EH (cell line): ENCODE measurements around the gene PNPLA7.
A peak's percentile ranks its signal among the peaks of the same experiment; 100 is the strongest.
"Not testable (repeated sequence)": the region's sequence is repeated elsewhere in the genome, so short reads cannot be mapped to it uniquely, and the experiment has no call there.

ENCODE experiments used
- DNase-seq: peaks from one replicate; pipeline ENCODE4 v3.0.0-alpha.2; 2015; ENCODE audit warnings: low read depth

PNPLA7 gene

DNA sequence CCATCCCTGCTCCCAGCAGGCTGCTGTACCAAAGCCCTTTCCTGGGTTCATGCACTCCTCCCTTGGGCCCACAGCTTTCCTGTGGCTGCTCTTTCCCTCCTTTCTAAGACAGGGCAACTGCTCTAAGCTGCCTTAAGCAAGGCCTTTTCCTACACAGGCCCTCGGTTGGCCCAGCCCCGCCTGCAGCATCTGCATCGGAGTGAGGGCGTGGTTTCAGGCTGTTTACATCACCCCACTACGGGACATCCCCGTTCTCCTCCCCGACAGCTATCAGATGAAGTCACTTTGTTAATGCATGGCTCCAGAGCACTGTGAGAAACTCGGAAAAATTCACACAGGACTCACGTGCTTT lies 25.1 kb upstream of the PNPLA7 start:
- no peak for DNase-seq

DNA sequence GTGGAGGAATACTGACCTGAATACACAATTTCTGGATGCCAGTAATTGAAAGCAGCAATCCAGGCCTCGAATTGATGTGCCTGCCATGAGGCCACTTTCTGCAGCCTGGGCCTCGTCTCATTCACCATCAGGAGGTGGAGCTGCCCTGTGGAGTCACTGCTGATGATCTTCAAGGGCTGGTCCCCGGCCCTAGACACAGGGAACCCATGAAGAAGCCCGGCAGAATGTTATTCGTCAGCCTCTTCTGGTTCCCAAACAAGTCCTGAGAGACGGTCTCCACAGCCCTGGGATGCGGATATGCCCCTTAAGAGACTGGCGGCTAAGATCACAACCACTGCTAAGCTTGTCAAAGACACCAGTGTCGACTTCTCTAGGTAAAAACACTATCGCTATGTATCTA lies 24.0 kb upstream of the PNPLA7 start:
- DNase-seq: no peak

DNA sequence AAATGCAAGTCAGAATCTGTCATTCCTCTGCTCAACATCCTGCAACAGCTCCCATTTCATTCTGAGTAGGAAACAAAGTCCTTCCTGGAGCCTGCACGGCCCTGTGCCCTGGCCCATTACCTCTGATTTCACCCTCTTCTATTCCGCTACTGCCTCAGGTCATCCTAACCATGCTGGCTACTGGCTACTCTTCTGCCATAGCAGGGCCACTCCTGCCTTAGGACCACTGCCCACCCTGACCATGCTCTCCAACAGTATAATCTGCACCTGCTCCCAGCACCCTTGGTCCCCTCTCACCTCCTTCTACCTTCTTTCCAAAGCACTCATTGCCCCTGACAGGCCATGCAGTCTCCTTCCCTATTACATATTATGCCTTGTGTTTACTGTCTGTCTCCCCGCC lies 20.4 kb upstream of the PNPLA7 start:
- no peak for DNase-seq

DNA sequence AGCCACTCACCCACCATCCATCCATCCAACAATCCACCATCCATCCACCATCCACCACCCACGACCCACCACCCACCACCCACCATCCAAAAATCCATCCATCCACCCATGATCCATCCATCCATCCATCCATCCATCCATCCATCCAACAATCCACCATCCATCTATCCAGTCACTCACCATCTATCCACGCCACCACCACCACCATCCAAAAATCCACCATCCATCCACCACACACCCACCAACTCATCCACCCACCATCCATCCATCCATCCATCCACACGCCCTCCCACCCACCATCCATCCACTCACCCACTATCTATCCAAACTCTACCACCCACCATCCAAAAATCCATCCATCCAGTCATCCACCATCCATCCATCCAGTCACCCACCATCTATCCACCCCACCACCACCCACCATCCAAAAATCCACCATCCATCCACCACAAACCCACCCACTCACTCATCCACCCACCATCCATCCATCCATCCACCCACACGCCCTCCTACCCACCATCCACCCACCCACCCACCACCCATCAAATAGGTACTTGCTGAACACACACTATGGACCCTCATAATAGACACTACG lies 19.5 kb upstream of the PNPLA7 start:
- no peak for DNase-seq

DNA sequence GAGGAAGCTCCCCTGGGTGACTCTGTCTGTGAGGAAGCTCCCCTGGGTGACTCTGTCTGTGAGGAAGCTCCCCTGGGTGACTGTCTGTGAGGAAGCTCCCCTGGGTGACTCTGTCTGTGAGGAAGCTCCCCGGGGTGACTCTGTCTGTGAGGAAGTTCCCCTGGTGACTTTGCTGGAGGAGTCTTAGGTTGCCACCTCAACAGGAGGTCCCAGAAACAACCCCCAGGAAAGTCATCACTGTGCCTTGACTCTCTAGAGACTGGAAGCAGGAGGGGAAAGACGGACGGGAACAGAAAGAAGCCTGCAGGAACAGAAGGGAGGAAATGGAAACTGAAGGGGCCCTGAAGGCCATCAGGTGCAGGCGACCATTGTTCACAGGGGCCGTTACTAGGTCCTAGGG lies 18.2 kb upstream of the PNPLA7 start:
- not testable (repeated sequence) for DNase-seq

DNA sequence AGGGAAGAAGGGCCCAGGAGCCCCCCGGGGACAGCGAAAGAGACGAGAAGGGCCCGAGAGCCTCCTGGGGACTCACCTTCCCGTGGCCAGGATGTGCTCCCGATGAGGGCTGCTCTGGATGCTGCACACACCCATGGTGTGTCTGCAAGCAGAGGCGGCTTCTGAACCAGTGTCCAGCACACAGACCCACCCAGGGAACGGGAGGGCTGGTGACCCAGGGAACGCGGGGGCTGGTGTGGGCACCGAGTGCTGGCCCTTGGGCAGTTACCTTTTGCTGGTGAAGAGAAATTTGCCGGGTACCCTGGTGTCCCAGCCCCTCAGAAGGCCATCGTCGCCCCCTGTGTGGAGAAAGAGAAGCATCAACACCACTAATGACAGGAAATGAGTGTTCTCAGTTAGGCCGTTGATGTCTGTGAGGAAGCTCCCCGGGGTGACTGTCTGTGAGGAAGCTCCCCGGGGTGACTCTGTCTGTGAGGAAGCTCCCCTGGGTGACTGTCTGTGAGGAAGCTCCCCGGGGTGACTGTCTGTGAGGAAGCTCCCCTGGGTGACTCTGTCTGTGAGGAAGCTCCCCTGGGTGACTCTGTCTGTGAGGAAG lies 14.7 kb upstream of the PNPLA7 start:
- DNase-seq: no peak

DNA sequence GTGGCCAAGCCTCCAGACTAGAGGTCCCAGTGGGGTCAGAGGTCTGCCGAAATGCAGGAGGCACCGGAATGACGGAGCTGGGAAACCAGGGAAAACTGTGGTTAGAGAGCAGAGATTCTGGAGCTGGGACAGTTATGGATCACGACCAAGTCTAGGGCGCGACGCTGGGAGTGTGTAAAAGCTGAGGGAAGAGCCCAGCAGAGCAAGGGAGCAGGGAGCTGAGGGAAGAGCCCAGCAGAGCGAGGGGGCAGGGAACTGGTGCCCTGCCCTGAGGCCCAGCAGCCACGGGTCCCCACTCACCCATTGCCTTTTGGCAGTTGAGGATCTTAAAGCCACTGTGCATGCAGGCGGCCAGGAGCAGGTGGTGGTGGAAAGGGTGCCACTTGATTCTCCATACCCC lies 13.9 kb upstream of the PNPLA7 start:
- DNase-seq: no peak

DNA sequence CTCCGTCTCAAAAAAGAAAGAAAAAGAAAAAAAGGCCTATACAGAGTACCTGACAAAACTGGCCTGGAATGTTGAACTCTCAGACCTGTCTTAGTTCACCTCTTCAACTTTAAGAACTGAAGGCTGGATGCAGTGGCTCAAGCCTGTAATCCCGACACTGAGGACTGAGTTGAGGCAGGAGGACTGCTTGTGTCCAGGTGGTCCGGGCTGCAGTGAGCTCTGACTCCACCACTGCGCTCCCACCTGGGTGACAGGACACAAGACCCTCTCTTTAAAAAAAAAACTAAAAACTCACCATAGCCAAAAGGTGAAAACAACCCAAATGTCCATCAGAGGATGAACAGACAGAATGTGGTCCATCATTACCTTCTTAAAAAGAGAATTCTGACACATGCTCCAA lies 7.9 kb upstream of the PNPLA7 start:
- DNase-seq: no peak

DNA sequence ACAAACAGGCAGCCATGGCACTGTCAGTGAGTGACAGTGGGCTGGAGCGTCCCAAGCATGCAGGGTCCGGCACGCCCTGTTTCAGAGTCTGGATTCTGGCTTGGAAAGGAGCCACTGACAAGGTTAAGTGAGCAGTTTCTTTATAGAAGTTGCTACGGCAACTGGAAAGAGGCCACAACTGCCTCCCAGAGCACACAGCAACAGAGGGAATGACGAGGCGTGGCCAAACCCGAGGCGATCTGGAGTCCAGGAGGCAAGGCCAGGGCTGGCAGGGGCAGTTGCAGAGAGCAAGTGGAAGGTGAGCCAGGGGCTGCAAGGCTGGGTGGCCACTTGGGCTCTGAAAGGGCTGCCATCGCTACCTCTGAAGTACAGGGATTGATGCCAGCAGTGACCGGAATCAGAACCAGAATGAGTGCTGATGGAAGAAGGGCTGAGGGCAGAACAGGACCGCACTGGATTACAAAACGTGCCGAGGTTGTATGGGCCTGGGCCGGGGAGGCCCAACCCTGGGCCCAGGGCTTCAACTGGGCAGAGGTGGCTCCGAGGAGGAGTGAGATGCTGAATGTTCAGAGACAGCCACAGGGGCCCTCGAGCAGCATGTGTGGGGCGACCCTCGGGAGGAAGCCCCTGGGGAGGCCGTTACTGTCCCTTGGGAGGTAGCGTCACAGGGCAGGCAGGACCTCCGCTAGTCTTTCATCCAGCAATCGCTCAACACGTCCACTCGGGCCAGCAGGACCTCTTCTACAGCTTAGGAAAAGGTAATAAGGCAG lies 6.1 kb upstream of the PNPLA7 start:
- DNase-seq: no peak

DNA sequence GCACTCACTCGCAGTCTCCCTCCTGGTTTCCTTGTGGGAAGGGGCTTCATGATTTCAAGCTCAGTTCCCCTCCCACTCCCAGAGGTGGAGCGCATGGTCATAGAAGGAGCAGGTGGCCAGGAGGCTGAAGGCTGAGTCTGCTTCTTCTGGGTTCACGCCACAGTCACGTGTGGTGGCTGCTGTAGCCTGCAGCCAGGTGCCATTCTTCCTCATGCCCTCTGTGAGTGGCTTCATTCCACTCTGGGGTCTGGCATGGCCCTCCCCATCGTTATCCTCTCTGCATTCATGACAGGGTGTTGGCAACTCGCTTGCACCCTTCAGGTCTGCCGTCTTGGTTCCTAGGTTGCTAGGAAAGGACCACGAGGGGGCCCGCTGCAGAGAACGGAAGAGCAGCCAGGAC lies 5.0 kb upstream of the PNPLA7 start:
- DNase-seq: no peak

DNA sequence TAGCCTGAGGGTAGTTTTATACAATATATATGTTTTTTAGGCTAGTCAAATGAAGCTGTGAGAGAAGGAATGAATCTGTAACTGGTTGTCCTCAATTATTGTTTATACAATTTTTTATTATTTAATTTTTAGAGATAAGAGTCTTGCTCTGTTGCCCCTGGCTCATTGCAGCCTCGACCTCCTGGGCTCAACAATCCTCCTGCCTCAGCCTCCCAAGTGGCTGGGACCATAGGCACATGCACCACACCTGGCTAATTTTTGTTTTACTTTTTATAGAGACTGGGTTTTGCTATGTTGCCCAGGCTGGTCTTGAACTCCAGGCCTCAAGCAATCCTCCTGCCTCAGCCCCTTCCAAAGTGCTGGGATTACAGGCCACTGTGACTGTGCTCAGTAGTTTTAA lies 4.1 kb upstream of the PNPLA7 start:
- no peak for DNase-seq

DNA sequence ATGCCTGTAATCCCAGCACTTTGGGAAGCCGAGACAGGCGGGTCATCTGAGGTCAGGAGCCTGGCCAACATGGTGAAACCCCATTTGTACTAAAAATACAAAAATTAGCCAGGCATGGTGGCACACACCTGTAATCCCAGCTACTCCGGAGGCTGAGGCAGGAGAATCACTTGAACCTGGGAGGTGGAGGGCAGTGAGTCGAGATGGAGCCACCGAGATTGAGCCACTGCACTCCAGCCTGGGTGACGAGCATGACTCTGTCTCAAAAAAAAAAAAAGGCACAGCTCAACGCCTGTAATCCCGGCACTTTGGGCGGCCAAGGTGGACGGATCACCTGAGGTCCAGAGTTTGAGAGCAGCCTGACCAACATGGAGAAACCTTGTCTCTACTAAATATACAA lies 3.5 kb upstream of the PNPLA7 start:
- not testable (repeated sequence) for DNase-seq

DNA sequence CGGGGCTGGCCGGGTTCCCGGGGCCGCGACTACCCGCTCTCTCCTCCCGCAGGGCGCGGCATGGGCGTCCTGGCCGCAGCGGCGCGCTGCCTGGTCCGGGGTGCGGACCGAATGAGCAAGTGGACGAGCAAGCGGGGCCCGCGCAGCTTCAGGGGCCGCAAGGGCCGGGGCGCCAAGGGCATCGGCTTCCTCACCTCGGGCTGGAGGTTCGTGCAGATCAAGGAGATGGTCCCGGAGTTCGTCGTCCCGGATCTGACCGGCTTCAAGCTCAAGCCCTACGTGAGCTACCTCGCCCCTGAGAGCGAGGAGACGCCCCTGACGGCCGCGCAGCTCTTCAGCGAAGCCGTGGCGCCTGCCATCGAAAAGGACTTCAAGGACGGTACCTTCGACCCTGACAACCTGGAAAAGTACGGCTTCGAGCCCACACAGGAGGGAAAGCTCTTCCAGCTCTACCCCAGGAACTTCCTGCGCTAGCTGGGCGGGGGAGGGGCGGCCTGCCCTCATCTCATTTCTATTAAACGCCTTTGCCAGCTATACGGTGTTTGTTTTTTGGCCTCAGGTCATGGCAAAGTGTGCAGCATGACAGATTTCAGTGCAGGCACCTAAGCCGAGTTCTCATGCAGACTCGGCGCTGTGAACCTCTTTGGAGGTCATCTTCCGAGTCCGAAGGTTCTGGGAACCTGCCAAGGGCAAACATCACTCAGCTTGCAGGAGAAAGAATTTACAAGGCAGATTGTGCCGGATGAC lies 2.0 kb upstream of the PNPLA7 start:
- DNase-seq: no peak

DNA sequence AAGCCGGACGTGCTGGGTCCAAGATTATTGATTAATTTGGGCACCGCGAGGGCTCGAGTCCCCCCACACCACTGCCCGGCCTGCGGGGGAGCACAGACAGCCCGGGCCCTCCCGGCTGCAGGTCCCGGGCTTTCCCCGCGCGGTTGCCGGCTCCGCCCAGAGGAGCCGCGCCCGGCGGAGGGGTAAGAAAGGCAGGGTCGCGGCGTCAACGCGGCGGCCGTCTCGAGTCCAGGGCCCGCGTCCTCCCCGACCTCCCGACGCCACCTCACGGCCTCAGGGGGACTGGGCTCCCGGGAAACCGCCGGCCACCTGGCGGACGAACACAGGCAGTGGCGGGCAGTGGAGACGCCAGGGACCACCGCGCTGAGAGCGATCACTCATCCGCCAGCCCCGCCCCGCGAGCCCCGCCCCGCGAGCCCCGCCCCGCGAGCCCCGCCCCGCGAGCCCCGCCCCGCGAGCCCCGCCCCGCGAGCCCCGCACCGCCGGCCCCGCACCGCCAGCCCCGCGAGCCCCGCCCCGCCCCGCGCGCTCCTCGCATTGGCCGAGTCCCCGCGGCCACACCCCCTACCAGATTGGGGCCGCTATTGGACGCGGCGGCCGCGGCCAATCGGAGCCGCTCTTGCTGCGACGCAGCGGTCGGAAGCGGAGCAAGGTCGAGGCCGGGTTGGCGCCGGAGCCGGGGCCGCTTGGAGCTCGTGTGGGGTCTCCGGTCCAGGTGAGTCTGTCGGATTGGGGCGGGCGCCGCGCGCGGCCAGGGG lies 1.2 kb upstream of the PNPLA7 start, which contains the start of gene MRPL41:
MRPL41 (plus strand) TSS at position 616 of the 758 bp plus-strand sequence. CDS start 203 bp downstream, outside the sequence.
- DNase-seq: peak; percentile 85

DNA sequence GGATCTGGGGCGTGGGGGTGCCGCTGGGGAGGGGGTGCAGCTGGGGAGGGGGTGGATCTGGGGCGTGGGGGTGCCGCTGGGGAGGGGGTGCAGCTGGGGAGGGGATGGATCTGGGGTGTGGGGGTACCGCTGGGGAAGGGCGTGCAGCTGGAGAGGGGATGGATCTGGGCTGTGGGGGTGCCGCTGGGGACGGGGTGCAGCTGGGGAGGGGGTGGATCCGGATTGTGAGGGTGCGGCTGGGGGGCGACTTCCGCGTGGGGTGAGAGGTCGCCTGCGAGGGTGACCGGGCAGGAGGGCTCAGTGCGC lies 709 bp upstream of the PNPLA7 start:
- not testable (repeated sequence) for DNase-seq

DNA sequence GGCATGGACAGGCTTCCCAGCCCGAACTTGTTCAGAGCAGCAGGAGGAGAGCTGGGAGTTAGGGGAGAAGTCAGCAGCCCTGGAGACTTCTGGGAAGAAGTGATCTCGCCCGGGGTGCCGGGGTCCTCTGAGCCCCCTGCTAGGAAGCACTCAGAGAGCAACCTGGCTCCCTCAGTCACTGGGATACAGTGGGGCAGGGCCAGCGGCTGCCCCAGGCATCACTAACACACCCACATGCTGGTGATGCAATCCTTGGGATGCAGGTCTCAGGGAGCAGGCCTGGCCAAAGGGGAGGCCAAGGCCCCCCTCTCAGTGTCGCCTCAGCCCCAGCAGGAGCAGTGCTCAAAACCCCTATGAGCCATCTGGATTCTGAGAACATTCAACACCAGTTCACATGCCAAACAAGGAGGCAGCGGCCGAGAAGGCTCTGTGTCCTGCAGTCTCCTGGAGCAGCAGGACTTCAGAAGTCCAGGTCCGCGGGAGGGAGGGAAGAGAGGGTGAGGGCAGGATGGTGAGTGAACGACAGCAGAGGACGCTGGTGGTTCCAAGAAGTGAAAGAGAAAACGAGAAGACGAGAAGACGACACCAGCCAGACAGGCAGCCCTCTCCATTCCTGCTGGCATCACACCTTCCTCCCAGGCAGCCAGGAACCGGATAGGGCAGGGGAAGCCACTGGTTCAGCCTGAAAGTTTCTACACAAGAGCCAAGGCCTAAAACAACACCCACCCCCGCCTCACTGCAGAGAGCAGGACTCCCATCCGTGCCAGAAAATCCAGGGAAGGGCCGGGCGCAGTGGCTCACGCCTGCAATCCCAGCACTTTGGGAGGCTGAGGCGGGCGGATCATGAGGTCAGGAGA lies 2.3 kb downstream of the PNPLA7 start:
- DNase-seq: no peak

DNA sequence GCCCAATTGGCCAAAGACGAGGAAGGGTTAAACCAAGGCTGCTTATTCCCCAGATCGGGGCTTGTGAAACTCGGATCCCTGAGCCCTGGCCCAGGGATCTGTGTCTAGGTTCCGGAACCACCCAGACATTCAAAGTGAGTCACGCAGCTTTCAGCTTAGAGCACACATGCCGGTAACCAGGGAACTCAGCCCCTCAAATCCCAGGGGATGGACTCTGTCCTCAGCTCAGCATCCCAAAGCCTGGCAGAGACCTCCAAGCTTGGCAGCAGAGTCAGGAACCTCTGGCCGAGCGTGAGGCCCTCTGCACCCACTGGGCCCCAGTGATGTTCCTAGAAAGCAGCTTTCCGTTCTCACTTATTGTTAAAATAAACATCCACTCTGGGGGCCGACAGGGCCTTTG lies 5.1 kb downstream of the PNPLA7 start:
- DNase-seq: no peak

DNA sequence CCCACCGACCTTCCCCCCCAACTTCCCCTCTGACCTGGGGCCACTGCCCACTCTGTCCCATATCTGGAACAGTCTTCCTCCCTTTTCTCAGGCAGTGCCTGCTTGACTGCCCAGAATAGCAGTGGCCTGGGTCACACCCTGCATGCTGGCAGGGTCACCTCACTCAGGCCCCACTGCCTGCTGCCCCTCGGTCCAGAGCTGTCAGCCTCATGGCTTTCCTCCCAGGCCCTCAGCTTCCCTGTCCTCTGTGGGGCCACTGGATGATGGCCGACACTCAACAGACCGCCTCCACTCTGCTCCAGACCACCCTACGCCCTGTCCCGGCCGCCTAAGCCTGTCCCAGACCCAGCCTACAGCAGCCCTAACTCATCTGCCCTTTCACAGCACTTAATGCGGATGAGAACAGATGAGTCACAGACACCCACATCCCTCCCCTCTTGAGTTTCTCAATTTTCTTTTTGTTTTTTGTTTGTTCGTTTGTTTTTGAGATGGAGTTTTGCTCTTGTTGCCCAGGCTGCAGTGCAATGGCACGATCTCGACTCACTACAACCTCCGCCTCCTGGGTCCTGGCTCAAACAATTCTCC lies 5.9 kb downstream of the PNPLA7 start:
- DNase-seq: no peak

DNA sequence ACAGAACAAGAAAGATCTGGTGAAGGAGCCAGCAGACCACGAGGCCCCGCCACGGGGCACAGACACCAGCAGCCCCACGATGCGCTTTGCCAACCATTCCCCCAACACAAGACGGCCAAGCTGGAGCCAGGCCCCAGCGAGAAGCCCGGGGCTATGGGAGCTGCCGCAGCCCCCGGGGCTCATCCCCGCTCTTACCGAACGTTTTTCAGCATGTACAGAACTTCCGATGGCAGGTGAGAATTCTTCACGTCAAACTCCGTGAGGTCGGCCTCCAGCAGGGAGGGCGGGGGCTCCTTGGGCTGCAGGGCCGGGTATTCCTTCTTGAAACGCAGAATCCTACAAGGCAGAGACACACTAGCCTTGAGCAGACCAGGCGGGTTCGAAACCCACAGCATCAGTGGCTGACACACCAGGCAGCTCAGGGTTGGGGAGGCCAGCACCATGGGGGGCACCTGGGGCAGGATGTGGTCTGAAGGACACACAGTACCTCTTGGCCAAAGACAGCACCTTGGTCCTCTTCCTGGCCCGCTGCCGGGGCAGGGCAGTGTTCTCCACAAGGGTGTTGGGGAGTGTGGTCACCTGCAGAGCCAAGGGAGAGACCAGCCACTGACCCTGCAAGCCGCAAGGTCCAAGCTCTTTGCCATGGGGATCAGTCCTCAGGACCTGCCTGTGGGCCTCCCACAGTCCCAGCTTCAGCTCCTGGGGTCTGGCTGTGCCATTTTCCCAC lies 6.8 kb downstream of the PNPLA7 start:
- no peak for DNase-seq

DNA sequence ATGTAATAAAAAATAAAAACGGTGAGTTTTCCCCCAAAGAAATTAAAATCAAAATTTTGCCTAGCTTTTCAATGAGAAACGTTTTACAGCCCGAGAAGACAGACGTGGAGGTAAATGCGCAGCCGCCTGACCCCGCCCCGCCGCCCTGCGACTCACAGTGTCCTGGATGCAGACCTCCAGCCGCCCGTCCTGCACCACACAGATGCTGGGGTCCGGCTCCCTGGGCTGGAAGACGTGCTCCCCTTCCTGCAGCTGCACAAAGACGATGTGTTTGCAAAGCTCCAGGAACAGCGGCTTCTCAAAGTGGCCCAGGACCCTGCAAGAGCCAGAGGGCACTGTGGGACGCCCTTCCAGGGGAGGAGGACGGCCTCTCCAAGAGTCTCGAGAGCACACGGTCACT lies 7.7 kb downstream of the PNPLA7 start:
- DNase-seq: no peak
